SK-N-SH (cell line): ENCODE data around the gene PTPRS. TPM values are rescaled to one million over a fixed set of nuclear protein-coding genes. Genes with fewer than 3 reads are reported as not detected.
"Not testable (repeated sequence)": the region's sequence is repeated elsewhere in the genome, so short reads cannot be mapped to it uniquely, and the experiment has no call there.

ENCODE experiments used
- CTCF ChIA-PET: fragments of 300-600, 350-600 bp; formaldehyde crosslinking; extraction: SDS; loops from one replicate; lab custom pipeline; 2021; lab: Yijun Ruan, JAX
- POLR2A ChIA-PET: fragments of 350-600 bp; sonication (Branson Sonifier 250); formaldehyde crosslinking; extraction: SDS; loops from one replicate; lab custom pipeline; 2020; ENCODE audit warnings: antibody characterized with exemption, inconsistent platforms; lab: Yijun Ruan, JAX
- DNase-seq: peaks from one replicate; pipeline ENCODE4 v3.0.0; 2012
- H2AFZ ChIP-seq: fragments of 200-600 bp; sonication (generic); 2 replicates; pipeline ENCODE4 v1.8.1; 2016; ENCODE audit warnings: antibody characterized with exemption, mild to moderate bottlenecking, low read depth
- H3F3A ChIP-seq: fragments of 200-600 bp; sonication (generic); replicated peaks from 2 replicates; pipeline ENCODE3; 2016; ENCODE audit warnings: antibody characterized with exemption, mild to moderate bottlenecking; ENCODE audit not compliant: insufficient read depth
- H3K27ac ChIP-seq, 2 experiments: fragments of 200-500 bp in 1 of 2; fragments of 200-600 bp in 1 of 2; sonication (Bioruptor generic) in 1 of 2; sonication (generic), shearing (Covaris generic) in 1 of 2; 2 replicates each; pipeline versions ENCODE4 v1.5.1 to v1.6.1; 2014 to 2016; ENCODE audit warnings: low read depth in 2 of 2, inconsistent platforms in 1 of 2, low read length in 1 of 2, mild to moderate bottlenecking in 1 of 2, mixed read lengths in 1 of 2
- H3K27me3 ChIP-seq: fragments of 200-600 bp; sonication (generic), shearing (Covaris generic); 2 replicates; pipeline ENCODE4 v1.6.1; 2016; ENCODE audit warnings: mixed run types; ENCODE audit not compliant: insufficient read depth
- H3K36me3 ChIP-seq, 2 experiments: fragments of 200-500 bp in 1 of 2; fragments of 200-600 bp in 1 of 2; sonication (Bioruptor generic) in 1 of 2; sonication (generic) in 1 of 2; replicated peaks in 1 of 2; 2 replicates each; pipeline versions ENCODE3 to v1.5.1; 2014 to 2016; ENCODE audit warnings: low read length in 1 of 2, mild to moderate bottlenecking in 1 of 2; ENCODE audit not compliant: insufficient read depth in 2 of 2, control insufficient read depth in 1 of 2
- H3K4me1 ChIP-seq, 2 experiments: fragments of 200-500 bp in 1 of 2; fragments of 200-600 bp in 1 of 2; sonication (Bioruptor generic) in 1 of 2; sonication (generic), shearing (Covaris generic) in 1 of 2; 2 replicates each; pipeline versions ENCODE4 v1.5.1 to v1.6.1; 2014 to 2016; ENCODE audit warnings: low read depth in 1 of 2, low read length in 1 of 2, mixed run types in 1 of 2; ENCODE audit not compliant: insufficient read depth in 2 of 2, control insufficient read depth in 1 of 2
- H3K4me2 ChIP-seq: fragments of 200-600 bp; sonication (generic), shearing (Covaris generic); 2 replicates; pipeline ENCODE4 v1.6.1; 2017; ENCODE audit warnings: mixed run types
- H3K4me3 ChIP-seq, 2 experiments: fragments of 200-500 bp in 1 of 2; fragments of 200-600 bp in 1 of 2; sonication (Bioruptor generic) in 1 of 2; sonication (generic), shearing (Covaris generic) in 1 of 2; 2 replicates each; pipeline versions ENCODE4 v1.5.1 to v1.8.1; 2014 to 2016; ENCODE audit warnings: low read depth in 2 of 2, inconsistent platforms in 1 of 2, low read length in 1 of 2, mild to moderate bottlenecking in 1 of 2, mixed read lengths in 1 of 2, moderate library complexity in 1 of 2
- H3K79me2 ChIP-seq: fragments of 200-600 bp; sonication (generic); 2 replicates; pipeline ENCODE4 v1.8.1; 2017; ENCODE audit warnings: mild to moderate bottlenecking; ENCODE audit not compliant: insufficient read depth
- H3K9ac ChIP-seq: fragments of 200-600 bp; sonication (generic); 2 replicates; pipeline ENCODE4 v1.6.1; 2017; ENCODE audit warnings: mixed run types
- H3K9me2 ChIP-seq: fragments of 200-600 bp; sonication (generic); 2 replicates; pipeline ENCODE4 v1.6.1; 2017; ENCODE audit warnings: mixed run types
- H3K9me3 ChIP-seq: fragments of 200-600 bp; sonication (generic); 2 replicates; pipeline ENCODE4 v1.6.1; 2017; ENCODE audit warnings: mixed run types, mild to moderate bottlenecking, moderate library complexity
- H4K20me1 ChIP-seq: fragments of 200-600 bp; sonication (generic); 2 replicates; pipeline ENCODE4 v1.6.1; 2017; ENCODE audit warnings: mild to moderate bottlenecking, mixed run types; ENCODE audit not compliant: insufficient read depth
- FOXJ3 ChIP-seq: sonication (generic); formaldehyde crosslinking; IDR thresholded peaks from 2 replicates; pipeline ENCODE4 v1.5.1; 2020; ENCODE audit warnings: mild to moderate bottlenecking, missing genetic modification reagents
- JUND ChIP-seq: IDR thresholded peaks from 2 replicates; pipeline ENCODE4 v1.4.0; 2012
- PBX3 ChIP-seq: IDR thresholded peaks from 2 replicates; pipeline ENCODE4; 2012
- RAD21 ChIP-seq: IDR thresholded peaks from 2 replicates; pipeline ENCODE4 v1.6.1; 2012; ENCODE audit warnings: mild to moderate bottlenecking, low read length
- RCOR1 ChIP-seq: fragments of 150-350 bp; IDR thresholded peaks from 2 replicates; pipeline ENCODE4 v1.6.1; 2017; ENCODE audit warnings: antibody characterized with exemption, low read length
- SMC3 ChIP-seq: IDR thresholded peaks from 2 replicates; pipeline ENCODE4 v1.6.1; 2012; ENCODE audit warnings: low read depth, low read length, improper control_type of control experiment
- USF1 ChIP-seq: IDR thresholded peaks from 2 replicates; pipeline ENCODE4 v1.4.0; 2012; ENCODE audit warnings: low read depth, borderline replicate concordance
- YY1 ChIP-seq: IDR thresholded peaks from 2 replicates; pipeline ENCODE4 v1.4.0; 2012; ENCODE audit warnings: low read depth, mild to moderate bottlenecking
- whole genome bisulfite sequencing: methylation state at CpG from one replicate; pipeline ENCODE4 v1.1.6; 2017; ENCODE audit warnings: low lambda C conversion rate; 5-methylcytosine and 5-hydroxymethylcytosine counted together
- polyA plus RNA-seq, 3 experiments: library from polyadenylated mRNA; depleted of rRNA; stranded (reverse); fragments of >200 nt; gene quantifications; 2 replicates each; pipeline ENCODE4 v1.2.3, GENCODE V29; 2012
- TF ChIP-seq, protein P1 (sequence below): fragments of 150-350 bp; IDR thresholded peaks from 2 replicates; pipeline ENCODE4 v1.6.1; 2017; ENCODE audit warnings: antibody characterized with exemption, low read length, low read depth, borderline replicate concordance
- TF ChIP-seq, protein P2 (sequence below): IDR thresholded peaks from 2 replicates; pipeline ENCODE4 v1.6.1; 2012; ENCODE audit warnings: mild to moderate bottlenecking, low read depth, low read length, moderate library complexity
- TF ChIP-seq, protein P3 (sequence below): fragments of 200-600 bp; sonication (generic); IDR thresholded peaks from 2 replicates; pipeline ENCODE4 v1.6.1; 2017; ENCODE audit warnings: antibody characterized with exemption, mild to moderate bottlenecking, moderate library complexity

PTPRS gene
- polyA plus RNA-seq, 1 of the 3 experiments (the other 2 are of a cell fraction): 91.0 TPM

GRCh38 chr19:5328407-5328806 lies 12.2 kb downstream of the PTPRS start:
- H3K9me2 ChIP-seq, H3K4me1 ChIP-seq, H3K27me3 ChIP-seq, H3K4me3 ChIP-seq, DNase-seq, H2AFZ ChIP-seq, POLR2A ChIA-PET, H3K9me3 ChIP-seq, H3K36me3 ChIP-seq, H3F3A ChIP-seq, H3K9ac ChIP-seq, H3K4me2 ChIP-seq, H3K79me2 ChIP-seq, H3K27ac ChIP-seq: not testable (repeated sequence)
- 83% methylated on average over 6 of the region's 8 CpGs for WGBS
- peaks cover 18% of the 10 kb centered on the region; the same call in 1 of the 2 replicates for H4K20me1 ChIP-seq
- CTCF ChIA-PET: interaction anchor here (1.2 kb wide), 1 partner anchor 12 kb away, joined by 5 read pairs; no protein-coding TSS in a partner anchor

DNA sequence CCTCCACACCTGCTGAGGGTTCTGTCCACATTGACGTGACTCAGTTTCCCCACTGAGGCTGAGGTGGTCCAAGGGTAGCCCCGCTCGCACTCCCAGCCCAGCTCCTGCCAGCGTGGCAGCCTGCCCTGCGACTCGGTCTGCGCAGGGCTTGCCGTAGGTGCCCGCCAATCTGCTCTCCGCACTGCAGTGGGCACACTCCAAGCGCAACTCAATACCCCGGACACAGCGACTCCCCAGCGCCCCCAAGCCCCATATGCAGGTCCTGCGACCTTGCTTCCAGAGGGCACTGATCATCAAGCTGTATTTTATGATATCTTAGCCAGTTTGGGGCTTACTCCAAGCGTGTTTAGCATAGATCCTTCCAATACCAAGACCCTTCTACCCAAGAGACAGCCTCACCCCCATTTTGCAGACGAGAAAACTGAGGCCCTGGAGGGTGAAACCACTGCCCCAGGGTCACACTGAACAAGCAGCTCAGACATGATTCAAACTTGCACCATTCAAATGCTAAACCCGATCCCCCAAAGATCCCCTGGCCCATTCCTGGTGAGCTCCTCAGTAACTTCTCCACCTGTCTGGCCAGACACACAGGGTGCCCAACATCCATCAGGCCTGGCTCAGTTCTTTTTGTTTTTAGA lies 13.5 kb downstream of the PTPRS start:
- H3K9me3 ChIP-seq: no peaks in the 10 kb centered on the region
- H3K79me2 ChIP-seq: no peaks in the 10 kb centered on the region
- no peaks in the 10 kb centered on the region for H3K27me3 ChIP-seq
- H3F3A ChIP-seq: peaks cover 4% of the 10 kb centered on the region
- ChIA-PET CTCF (interaction anchor here (0.6 to 1.6 kb wide), 3 partner anchors 10 to 364 kb away, joined by 3 to 5 read pairs (median 4); no protein-coding TSS in a partner anchor), POLR2A (interaction anchor here (1.1 kb wide), 1 partner anchor 35 kb away, joined by 3 read pairs; no protein-coding TSS in a partner anchor)
- no peak for DNase-seq
- H3K27ac ChIP-seq: no peak overlapping the region
- H3K4me2 ChIP-seq: no peak overlapping the region
- H3K36me3 ChIP-seq: no peaks in the 10 kb centered on the region
- H3K9me2 ChIP-seq: no peaks in the 10 kb centered on the region
- H3K4me1 ChIP-seq: no peaks in the 10 kb centered on the region
- H2AFZ ChIP-seq: no peak overlapping the region
- 90% methylated on average over 17 of the region's 18 CpGs for WGBS
- peaks cover 15% of the 10 kb centered on the region; the same call in 1 of the 2 replicates for H4K20me1 ChIP-seq
- TF ChIP-seq RCOR1 (no peak), FOXJ3 (no peak), SMC3 (no peak), RAD21 (no peak), USF1 (no peak), JUND (no peak), PBX3 (no peak), YY1 (no peak)
- TF ChIP-seq, protein P1, sequence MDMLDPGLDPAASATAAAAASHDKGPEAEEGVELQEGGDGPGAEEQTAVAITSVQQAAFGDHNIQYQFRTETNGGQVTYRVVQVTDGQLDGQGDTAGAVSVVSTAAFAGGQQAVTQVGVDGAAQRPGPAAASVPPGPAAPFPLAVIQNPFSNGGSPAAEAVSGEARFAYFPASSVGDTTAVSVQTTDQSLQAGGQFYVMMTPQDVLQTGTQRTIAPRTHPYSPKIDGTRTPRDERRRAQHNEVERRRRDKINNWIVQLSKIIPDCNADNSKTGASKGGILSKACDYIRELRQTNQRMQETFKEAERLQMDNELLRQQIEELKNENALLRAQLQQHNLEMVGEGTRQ: no peak
- TF ChIP-seq, protein P2, sequence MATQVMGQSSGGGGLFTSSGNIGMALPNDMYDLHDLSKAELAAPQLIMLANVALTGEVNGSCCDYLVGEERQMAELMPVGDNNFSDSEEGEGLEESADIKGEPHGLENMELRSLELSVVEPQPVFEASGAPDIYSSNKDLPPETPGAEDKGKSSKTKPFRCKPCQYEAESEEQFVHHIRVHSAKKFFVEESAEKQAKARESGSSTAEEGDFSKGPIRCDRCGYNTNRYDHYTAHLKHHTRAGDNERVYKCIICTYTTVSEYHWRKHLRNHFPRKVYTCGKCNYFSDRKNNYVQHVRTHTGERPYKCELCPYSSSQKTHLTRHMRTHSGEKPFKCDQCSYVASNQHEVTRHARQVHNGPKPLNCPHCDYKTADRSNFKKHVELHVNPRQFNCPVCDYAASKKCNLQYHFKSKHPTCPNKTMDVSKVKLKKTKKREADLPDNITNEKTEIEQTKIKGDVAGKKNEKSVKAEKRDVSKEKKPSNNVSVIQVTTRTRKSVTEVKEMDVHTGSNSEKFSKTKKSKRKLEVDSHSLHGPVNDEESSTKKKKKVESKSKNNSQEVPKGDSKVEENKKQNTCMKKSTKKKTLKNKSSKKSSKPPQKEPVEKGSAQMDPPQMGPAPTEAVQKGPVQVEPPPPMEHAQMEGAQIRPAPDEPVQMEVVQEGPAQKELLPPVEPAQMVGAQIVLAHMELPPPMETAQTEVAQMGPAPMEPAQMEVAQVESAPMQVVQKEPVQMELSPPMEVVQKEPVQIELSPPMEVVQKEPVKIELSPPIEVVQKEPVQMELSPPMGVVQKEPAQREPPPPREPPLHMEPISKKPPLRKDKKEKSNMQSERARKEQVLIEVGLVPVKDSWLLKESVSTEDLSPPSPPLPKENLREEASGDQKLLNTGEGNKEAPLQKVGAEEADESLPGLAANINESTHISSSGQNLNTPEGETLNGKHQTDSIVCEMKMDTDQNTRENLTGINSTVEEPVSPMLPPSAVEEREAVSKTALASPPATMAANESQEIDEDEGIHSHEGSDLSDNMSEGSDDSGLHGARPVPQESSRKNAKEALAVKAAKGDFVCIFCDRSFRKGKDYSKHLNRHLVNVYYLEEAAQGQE: no peak
- TF ChIP-seq, protein P3, sequence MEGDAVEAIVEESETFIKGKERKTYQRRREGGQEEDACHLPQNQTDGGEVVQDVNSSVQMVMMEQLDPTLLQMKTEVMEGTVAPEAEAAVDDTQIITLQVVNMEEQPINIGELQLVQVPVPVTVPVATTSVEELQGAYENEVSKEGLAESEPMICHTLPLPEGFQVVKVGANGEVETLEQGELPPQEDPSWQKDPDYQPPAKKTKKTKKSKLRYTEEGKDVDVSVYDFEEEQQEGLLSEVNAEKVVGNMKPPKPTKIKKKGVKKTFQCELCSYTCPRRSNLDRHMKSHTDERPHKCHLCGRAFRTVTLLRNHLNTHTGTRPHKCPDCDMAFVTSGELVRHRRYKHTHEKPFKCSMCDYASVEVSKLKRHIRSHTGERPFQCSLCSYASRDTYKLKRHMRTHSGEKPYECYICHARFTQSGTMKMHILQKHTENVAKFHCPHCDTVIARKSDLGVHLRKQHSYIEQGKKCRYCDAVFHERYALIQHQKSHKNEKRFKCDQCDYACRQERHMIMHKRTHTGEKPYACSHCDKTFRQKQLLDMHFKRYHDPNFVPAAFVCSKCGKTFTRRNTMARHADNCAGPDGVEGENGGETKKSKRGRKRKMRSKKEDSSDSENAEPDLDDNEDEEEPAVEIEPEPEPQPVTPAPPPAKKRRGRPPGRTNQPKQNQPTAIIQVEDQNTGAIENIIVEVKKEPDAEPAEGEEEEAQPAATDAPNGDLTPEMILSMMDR: no peak
- no peak overlapping the region for H3K4me3 ChIP-seq
- H3K9ac ChIP-seq: no peak overlapping the region
